ENCODE measurements around the gene SPATA24. TPM values are rescaled to one million over a fixed set of nuclear protein-coding genes. Genes with fewer than 3 reads are reported as not detected.

The SPATA24 gene
- total RNA-seq, 1 donor from 2014 or later, result 17.1 TPM

DNA sequence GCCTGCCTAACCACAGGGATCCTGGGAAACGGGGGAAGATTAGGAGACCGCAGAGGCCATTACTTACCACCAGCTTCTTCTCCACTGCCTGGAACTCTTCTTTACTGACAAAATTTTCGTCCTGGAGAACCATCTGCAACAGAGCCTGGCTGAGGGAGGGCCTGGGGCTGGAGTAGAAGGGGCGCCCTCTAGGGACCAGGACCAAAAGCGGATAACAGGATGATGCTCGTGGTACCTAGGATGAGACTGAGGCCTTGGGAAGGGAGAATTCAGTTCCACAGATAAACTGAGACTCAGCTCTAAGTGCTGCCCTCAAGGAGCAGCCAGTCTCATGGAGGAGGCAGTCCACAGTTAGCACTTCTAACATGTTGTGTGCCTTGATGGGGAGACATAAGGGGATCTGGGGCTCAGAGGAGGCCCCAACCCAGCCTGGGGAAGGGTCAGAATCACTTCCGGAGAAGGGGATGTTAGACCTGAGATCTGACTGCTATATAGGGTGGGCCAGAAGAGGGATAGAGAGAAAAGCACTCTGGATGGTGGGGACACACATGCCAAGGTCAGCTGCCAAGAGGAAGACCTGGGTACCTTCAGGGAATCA lies 1.2 kb downstream of the SPATA24 start:
- ATAC-seq (ENCODE audit: poor library complexity) (no peak), DNase-seq (peak; percentile 35)
- intact Hi-C loops (cut with DNase I), result no loop called here

- DNase-seq (peak; percentile 28), ATAC-seq (ENCODE audit: poor library complexity) (no peak)
- intact Hi-C loops (cut with DNase I), result no loop called here
These were observed 2.3 kb downstream of the SPATA24 start for GRCh38 chr5:139401546-139401945.

GRCh38 chr5:139399501-139400121 lies 4.3 kb downstream of the SPATA24 start:
- intact Hi-C loops (cut with DNase I), result no loop called here
- DNase-seq, result no peak
- ATAC-seq (ENCODE audit: poor library complexity), result no peak

- ATAC-seq (ENCODE audit: poor library complexity) (no peak), DNase-seq (no peak)
- intact Hi-C loops (cut with DNase I), result no loop called here
These were observed 6.0 kb downstream of the SPATA24 start for GRCh38 chr5:139397921-139398320.

DNA sequence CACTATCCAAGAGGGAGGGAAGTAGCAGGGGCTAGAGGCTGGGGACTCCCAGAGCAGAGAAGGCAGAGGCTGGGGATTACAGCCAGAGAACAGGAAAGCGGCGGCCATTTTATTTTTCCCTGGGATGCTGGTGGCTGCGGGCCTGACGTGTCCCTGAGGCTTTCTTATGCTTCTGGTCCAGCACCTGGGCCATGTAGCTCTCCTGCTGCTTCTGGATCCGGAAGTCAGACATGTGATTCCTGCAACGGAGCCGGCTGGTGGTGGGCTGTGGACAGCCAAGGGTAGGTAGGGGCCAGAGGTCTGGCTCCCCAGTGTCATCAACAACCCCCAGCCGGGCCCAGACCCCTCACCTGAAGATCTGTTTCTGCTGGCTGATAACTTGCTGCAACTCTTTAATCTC lies 7.2 kb downstream of the SPATA24 start:
- no peak for ATAC-seq (ENCODE audit: poor library complexity)
- DNase-seq, result no peak
- intact Hi-C loops (cut with DNase I), result no loop called here

DNA sequence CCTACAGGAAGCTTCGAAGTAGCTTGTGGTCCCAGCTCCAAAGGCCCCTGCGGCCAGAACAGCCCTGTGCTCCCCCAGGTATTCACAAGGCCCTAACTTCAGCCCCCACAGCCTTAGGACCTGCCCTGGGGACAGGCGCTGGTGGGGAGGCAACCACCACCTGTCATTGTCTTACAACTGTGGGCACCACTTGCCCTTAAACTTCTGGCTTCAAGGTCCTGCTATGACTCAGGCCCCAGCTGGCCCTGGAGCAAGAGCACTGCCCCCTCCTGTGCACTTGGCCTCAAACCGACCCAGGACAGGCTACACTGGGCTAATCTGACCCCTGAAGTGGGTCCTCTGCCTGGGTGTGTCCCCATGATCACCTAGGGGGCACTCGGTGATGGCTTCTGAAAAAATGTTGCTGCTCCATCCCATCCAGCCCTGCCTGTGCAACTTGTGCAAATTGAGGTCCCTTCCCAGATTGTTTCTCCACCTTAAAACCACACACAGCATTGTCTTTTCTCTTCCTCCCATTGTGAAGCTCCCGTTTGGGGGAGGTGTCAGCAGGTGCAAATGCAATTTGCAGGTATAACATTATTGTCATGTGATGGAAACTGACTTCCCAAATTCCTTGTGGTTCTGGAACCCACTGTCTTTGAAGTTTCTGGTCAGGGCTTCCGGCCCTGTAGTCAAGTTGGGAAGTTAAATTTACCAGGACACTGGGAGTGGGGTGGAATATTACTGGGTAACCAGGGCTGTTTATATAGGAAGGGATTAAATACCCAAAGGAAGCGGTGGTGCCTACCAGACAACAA lies 7.8 kb downstream of the SPATA24 start:
- ATAC-seq (ENCODE audit: poor library complexity) (peak; percentile 19), DNase-seq (no peak)
- intact Hi-C loops (cut with DNase I), result no loop called here

- DNase-seq (peak; percentile 78), ATAC-seq (ENCODE audit: poor library complexity) (peak; percentile 79)
- intact Hi-C loops (cut with DNase I), result no loop called here
These were observed 9.0 kb downstream of the SPATA24 start, which contains the start of gene PROB1 for GRCh38 chr5:139394654-139395566. Gene PROB1, minus strand, starts transcription at chr5:139395104. Its CDS starts 23 bp downstream, at chr5:139395081.

- ATAC-seq (ENCODE audit: poor library complexity) (peak; percentile 54), DNase-seq (peak; percentile 65)
- intact Hi-C loops (cut with DNase I), result no loop called here
These were observed 9.7 kb downstream of the SPATA24 start for GRCh38 chr5:139394123-139394653.

DNA sequence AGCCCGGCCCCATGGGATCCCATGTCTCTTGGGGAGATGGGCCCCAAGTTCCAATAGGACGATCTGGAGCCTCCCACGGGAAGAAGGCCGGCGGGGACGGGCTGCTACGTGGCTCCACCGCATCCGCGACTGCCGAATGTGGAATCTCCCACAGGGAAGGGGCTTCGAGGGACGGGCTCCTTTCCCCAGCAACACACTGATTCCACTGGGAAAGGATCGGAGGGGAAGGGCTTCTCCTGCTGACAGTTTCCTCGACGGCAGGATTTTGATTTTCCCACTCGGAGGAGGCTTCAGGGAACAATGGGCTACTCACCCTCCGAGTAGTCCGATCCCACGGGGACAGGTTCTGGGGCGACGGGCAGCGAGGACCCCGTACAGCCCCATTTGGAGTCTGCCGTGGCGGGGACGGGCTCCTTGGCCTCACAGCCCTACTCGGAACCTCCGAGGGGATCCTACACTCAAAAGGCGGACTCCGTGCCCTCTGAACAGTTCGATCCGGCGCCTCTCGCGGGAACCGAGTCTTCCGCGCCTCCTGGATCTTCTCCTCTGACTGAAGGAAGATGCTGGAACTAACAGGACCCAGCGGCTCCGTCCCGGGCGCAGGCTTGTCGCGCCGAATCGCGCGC lies 10.3 kb downstream of the SPATA24 start:
- intact Hi-C loops (cut with DNase I), result no loop called here
- ATAC-seq (ENCODE audit: poor library complexity) (no peak), DNase-seq (no peak)

DNA sequence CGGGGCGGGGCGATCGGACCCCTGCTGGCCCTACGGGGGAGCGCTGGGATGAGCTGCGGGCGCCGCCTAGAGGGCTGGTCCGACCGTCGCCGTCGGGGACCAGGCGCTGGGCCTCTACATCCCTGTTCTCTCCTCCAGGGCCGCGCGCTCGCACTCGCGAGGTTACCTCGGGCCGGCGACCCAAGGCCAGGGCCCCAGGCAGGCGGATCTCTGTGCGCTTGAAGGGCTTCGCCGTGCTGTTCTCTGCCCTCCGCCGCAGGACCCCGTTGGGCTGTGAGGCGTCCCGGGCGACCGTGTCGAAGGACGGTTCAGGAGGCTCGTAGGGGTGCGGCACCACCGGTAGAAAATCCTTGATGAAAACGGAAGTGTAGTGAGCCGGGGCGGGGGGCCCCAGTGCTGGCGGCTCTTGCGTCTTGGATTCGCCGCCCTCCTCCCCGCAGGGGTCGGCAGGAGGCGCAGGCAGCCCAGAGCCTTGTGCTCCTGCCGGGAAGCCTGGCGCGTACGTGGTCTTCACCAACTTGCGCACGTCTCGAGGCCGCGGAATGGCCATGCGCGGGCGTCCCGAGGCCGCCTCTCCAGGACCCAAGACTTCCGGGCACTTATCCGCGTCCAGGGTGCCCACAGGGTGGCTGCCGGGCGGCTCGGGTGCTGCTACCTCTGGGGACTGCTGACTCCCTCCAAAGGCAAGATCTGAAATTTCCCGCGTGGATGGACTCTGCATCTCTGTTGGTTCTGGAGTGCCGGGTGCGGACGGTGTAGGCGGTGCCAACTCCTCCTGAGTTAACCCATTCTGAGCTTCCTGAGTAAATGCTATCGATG lies 11.0 kb downstream of the SPATA24 start:
- ATAC-seq (ENCODE audit: poor library complexity), result peak; percentile 20
- DNase-seq, result peak; percentile 79
- intact Hi-C loops (cut with DNase I), result no loop called here

DNA sequence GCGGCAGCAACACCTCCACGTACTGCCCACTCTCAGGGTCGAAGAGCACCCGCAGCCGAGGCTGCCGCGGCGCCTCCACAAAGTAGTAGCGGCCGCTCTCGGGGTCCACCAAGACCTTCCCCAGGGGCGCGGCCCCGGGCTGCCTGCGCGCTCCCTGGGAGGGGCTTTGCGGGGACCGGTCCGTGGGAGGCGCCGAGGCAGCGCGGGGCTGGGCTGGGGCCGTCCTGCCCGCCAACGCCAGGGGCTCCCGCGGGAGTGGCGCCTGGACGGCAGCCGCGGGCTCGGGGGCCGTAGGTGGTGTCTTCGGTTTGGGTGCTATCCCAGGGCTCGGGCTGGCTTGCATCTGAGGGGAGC lies 11.6 kb downstream of the SPATA24 start:
- DNase-seq (no peak), ATAC-seq (ENCODE audit: poor library complexity) (no peak)
- intact Hi-C loops (cut with DNase I), result no loop called here

- intact Hi-C loops (cut with DNase I), result no loop called here
- DNase-seq (no peak), ATAC-seq (ENCODE audit: poor library complexity) (no peak)
These were observed 12.1 kb downstream of the SPATA24 start for GRCh38 chr5:139391570-139392323.

- intact Hi-C loops (cut with DNase I), result no loop called here
- DNase-seq (no peak), ATAC-seq (ENCODE audit: poor library complexity) (no peak)
These were observed 13.0 kb downstream of the SPATA24 start for GRCh38 chr5:139390639-139391569.

GRCh38 chr5:139389701-139390638 lies 13.9 kb downstream of the SPATA24 start, which contains the start of gene MZB1:
Gene MZB1, minus strand, starts transcription at chr5:139389913. Its CDS starts 57 bp downstream, at chr5:139389856.
- DNase-seq (no peak), ATAC-seq (ENCODE audit: poor library complexity) (no peak)
- intact Hi-C loops (cut with DNase I), result no loop called here
